OCI-M2 (cell line): ENCODE data around the gene RPL3.

Experiments
- DNase-seq: peaks from one replicate; lab custom pipeline; 2025; ENCODE audit not compliant: unreplicated experiment; lab: John Stamatoyannopoulos, UW

The RPL3 gene

GRCh38 chr22:39301108-39301507, 18.3 kb downstream of the RPL3 start:
- DNase-seq = no peak

- no peak for DNase-seq
Observed at GRCh38 chr22:39300186-39300830, 19.1 kb downstream of the RPL3 start.

DNA sequence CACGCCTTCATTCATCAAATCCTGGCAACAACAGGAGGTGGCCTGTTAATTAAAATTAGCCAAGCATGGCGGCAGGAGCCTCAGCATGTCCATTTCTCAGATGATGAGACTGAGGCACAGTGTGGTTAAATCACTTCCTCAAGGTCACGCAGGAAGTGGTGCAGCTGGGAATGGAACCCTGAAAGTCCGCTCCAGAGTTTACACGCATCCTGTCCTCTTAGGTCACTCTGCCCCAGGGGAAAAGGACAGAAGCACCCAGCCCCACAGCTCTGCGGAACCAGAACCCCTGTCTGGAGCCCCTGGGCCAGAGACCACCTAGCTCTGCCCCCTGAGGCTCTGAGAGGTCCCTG, 19.6 kb downstream of the RPL3 start:
- no peak for DNase-seq

DNA sequence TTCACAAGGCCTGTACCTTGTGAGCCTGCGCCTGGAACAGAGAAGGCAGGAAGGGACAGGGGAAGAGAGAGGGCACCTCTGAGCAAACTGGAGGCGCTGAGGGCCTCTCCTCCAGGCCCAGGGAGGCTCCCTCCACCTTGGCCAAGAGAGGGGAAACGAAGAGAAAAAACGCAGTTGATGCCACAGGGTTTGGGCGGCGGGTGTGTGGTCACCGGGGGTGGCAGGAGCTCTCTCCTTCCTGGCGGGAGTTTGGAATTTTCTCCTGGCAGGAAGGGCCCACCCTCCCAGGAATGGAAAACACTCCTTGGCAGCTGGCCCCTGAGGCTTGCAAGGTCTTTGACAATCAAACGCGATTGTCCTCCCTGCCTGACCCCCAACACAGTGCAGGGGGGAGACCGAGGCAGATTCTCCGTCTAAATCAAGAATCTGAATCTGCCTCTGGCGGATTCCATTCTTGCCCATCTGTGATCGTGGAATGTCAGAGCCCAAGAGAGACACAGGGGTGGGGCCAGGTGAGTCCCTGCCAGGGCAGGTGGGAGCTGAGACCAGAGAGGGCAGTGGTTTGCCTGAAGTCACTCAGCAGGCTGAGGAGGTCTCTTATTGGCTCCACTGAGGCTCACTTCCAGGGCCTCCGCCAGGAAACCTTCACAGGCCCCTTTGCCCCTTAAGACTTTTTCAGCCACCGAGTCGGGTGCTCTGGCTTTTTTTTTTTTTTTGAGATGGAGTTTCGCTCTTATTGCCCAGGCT, 21.0 kb downstream of the RPL3 start:
- no peak for DNase-seq

DNA sequence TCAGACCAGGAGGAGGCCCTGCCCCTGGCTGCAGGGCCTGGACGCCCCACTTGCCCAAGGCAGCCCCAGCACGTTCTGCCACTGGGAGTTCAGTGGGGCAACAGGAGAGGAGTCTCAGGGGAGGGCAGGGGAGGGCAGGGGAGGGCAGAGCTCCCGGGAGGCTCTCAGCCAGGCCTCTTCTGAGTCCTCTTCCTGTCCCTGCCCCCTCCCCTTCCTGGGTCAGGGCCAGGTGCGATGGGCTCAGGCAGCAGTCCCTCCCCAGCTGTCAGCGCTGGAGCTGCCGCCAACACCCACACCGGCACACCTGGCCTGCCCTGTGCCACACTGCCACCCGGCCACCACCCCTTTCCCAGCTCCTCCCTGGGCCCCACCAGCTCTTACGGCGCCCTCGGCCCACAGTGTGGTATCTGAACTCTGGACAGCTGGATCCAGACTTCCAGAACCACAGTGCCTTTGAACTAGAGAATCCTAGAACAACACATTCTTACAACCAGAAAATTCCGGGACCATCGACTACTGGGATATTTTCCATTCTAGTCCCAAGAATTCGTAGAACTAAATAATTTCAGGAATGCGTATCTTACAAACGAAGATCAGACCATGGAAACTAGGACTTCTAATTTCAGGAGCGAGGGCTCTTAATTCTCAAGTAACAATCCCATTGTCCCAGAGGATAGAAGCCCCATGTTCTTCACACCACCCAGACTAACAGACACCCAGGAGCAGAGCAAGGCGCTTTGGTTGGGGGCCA, 21.8 kb downstream of the RPL3 start:
- DNase-seq = no peak

DNA sequence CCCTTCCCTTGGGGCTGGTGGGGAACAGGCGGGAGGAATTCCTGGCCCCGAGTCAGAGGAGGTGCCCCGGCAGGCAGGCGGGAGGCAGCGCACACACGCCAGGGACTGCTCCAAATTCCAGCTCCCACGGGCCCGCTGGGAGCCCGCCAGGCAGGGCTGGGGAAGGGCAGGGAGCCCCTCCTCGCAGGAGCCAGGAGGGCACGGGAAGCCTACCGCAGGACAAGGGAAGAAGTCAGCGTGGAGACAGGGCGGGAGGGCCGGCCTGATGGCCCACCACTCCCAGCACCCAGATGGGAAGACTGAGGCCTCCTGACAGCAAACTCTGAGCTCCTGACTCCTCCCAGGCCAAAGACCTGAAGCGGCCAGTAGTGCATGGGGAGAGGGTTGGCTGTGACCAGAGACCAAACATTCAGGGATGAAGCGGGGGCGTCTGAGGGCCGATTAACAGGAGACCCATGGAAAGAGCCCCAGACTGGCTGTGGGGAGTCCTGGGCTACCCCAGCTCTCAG, 22.4 kb downstream of the RPL3 start:
- no peak for DNase-seq

DNA sequence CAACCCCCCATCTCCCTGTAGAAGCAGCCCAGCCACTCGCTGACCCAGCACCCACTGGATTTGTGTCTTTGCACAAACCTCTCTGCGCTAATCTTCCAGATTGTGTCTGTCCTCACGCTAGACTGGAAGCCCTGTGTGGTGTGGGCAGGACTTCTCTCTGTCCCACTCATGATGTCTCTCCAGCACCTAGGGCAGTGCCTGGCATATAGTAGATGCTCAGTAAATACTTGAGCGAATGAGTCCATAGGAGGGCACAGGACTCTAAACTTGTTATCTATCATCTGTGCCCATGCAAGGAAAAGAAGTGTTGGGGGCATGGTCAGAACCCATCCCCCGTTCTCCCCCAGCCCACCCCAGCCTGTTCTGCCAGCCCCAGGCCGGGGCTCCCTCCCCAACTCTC, 22.9 kb downstream of the RPL3 start:
- no peak for DNase-seq

DNA sequence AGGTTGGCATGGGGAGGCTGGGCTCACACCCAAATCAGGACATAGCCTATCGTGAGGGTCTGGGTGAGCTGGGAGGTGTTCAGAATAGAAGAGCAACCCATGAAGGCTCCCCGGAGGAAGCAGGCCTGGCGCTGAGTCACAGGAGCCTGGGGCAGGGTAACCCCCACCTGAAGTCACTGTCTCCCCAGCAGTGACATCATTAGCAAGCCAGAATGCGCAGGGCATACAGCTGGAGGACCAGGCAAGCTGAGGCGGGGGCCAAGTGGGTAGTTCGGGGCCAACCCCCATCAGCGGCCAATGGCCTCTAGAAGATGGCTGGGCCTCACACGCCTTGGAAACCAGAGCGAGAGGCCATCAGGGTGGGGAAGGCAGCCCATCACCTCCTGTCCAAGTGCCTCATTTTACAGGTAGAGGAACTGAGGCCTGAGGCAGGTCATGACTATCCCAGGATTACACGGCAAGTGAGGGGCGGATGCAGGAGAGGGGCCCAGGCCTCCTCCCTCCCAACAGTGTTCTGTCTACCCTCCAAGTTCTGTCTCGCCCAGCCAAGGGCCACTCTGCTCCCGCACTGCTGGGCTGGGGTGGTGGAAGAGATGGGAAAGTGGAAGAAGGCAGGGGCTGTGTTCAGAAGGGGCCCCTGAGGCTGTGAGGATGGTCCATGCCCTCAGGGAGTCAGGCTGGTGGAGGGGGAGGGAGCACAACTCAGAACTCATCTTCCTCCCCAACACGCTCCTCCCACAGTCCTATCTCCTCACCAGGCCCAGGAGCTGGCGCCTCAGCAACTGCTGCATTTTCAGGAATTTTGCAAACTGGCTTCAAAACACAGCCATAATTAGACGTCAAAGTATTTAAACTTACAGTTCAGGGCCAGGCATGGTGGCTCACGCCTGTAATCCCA, 24.6 kb downstream of the RPL3 start:
- DNase-seq = no peak

DNA sequence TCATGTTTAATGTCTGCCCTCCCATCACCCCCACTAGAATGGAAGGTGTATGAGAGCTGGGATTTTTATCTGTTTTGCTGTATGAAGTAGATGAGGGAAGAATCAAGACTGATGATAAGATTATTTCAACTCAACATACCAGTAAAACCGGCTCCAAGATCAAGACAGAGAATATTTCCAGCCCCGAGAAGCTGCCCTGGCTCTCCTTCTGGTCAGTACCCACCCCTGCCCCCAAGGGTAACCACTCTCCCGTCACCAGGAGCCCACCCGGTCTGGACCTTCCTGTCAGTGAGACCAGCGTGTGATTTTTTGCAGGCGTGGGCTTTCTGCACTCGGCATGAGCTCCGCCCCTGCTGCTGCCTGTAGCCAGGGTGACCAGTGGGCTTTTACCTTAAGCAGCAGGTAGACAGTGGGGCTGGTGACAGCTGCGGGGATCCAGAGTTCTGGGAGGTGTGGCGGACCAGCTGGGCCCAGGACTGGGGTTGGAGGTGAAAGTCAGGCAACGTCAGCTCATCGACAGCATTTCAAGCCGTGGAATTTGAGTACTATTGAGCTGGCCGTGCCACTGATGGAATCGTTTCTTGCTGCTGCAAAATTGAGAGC, 25.6 kb downstream of the RPL3 start:
- DNase-seq = no peak

- no peak for DNase-seq
Observed at GRCh38 chr22:39292561-39293074, 26.8 kb downstream of the RPL3 start.

DNA sequence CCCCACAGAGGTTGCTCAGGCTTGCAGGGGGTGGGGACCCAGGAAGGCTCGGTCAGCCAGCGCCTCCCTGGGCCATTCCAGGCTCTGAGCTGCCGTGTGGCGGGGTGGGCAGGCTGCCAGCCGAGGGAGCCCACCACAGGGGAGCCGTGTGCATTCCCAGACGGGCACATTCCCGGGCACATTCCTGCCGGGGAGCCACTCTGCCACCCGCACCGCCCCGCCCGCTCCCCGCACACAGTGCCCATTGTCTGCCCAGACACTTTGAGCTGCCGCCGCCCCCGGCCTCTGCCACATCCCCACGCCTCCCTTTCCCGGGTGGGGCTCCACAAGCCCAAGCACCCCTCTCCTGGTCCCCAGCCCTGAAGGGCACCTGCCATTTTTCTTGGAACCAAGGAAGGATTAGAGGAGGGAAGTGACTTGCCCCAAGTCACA, 27.4 kb downstream of the RPL3 start:
- DNase-seq = no peak

DNA sequence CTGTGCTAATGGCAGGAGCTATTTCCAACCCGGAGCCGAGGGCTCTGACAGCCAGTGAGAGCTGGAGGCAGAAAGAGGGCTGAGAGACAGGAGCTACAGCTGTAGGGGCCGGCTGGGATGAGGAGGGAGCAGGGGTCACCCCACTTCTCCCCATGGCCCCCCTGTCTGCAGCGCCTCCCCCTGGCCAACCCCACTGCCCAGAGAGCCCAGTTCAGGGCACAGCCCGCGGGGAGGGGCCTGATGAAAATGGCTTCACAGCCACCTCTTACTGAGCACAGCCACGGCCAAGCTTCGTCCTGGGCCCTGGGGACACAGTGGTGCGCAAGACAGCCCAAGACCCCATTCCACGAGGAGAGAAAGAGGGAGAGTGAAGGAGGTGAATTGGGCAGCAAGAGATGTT, 27.9 kb downstream of the RPL3 start:
- DNase-seq = no peak

DNA sequence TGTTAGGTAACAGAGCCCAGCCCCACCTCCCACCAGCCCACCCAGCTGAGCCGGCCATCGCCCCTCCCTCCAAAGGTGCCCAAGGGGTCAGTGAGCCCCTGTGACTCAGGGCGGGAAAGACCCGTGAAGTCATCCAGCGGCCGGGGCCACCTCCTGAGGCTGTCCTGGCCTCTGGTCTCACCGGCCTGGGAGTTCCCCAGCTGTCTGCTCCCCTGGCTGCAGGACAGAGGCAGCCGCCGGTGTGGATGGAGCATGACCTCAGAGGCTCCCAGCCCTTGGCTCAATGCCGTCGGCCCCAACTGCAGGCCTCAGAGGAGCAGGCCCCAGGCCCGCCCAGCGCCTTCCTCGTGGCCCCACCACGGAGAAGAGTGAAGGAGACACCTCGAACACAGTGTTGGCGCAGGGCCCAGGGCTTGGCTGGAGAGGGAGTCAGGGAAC, 28.7 kb downstream of the RPL3 start:
- no peak for DNase-seq

DNA sequence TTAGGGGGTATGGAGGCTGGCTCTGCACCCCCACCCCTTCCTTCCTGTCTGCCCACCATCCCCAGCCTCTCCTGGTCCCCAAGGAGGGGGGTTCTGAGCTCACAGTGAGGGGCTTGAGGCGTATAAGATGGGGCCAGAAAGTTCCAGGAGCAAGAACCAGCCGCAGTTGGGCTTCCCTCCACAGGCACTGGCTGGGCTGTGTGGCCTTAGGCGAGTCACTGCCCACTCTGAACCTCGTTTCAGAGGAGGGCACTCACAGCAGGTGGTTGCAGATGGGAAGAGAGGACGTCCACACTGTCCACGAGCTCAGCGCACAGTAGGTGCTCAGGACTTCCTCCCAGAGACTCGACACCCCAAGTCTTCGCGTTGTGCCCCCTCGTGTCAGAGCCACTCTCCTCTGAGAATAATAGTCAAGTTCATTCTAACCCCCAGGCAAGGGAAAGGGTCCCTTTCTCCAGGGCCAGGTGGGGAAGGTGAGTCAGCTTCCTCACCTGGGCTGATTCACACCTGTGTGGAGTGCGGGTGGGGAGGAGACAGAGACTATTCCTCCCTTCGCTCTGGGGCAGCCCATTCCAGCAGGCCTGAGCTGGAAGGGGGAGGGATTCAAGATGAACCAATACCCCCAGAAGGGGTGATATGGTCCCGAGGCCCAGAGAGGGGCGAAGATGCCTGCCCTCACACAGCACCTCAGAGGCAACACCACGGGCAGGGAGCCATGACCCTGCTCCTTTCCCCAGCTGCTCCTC, 29.3 kb downstream of the RPL3 start:
- no peak for DNase-seq

DNA sequence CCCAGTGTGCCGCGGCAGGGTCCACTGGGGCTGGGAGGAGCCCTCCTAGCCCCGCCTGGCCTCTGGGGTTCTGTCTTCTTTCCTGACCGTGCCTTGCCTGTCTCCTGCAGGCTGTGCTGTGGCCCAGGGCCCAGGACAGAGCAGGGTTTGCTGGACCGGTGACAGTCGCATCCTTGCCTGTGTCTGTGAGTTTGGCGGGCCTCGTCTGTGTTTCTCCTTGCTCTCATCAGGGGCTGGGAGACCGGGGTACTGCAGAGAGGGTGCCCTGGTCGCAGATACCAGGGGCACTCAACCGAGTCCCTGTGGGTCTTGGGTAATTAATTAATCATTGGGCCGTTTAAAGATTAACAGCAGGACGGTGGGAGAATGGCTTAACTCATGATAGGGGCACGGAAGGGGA, 29.9 kb downstream of the RPL3 start:
- DNase-seq = no peak

- DNase-seq = no peak
Observed at GRCh38 chr22:39288135-39288898, 31.1 kb downstream of the RPL3 start.

- DNase-seq = no peak
Observed at GRCh38 chr22:39287076-39287725, 32.2 kb downstream of the RPL3 start.

- DNase-seq = no peak
Observed at GRCh38 chr22:39284983-39285382, 34.4 kb downstream of the RPL3 start.
